Keratinocyte (primary cell): Measurements from ENCODE around the gene MINDY1. TPM values are rescaled to one million over a fixed set of nuclear protein-coding genes. Genes with fewer than 3 reads are reported as not detected.

Experiments used
- DNase-seq: peaks from one replicate; pipeline ENCODE4 v3.0.0-alpha.2; 2011; ENCODE audit warnings: low read depth, missing footprints, low spot score
- FAIRE-seq: peaks from 2 replicates; lab custom pipeline; 2011; peaks lifted over from hg19 to GRCh38; lab: Jason Lieb, UNC
- H2AFZ ChIP-seq: 2 replicates; pipeline ENCODE4 v1.6.0; 2012; ENCODE audit warnings: low read length, control low read depth, inconsistent platforms; ENCODE audit not compliant: control insufficient read depth
- H3K27ac ChIP-seq: 2 replicates; pipeline ENCODE4 v1.5.1; 2011; ENCODE audit warnings: low read length; ENCODE audit not compliant: control insufficient read depth, insufficient read depth
- H3K27me3 ChIP-seq: 3 replicates; pipeline ENCODE4 v1.6.0; 2011; ENCODE audit warnings: low read length; ENCODE audit not compliant: control insufficient read depth, insufficient read depth; ENCODE audit errors: extremely low read depth
- H3K36me3 ChIP-seq, 2 experiments: 2 replicates in 1 of 2; 3 replicates in 1 of 2; pipeline ENCODE4 v1.5.1; 2011; ENCODE audit warnings: low read length in 2 of 2, mild to moderate bottlenecking in 1 of 2; ENCODE audit not compliant: control insufficient read depth in 2 of 2, insufficient read depth in 2 of 2; ENCODE audit errors: extremely low read depth in 1 of 2
- H3K4me1 ChIP-seq: 3 replicates; pipeline ENCODE4 v1.5.1; 2011; ENCODE audit warnings: low read length; ENCODE audit not compliant: control insufficient read depth, insufficient read depth; ENCODE audit errors: extremely low read depth
- H3K4me2 ChIP-seq: 3 replicates; pipeline ENCODE4 v1.6.0; 2011; ENCODE audit warnings: low read depth, low read length; ENCODE audit not compliant: control insufficient read depth, insufficient read depth; ENCODE audit errors: extremely low read depth
- H3K4me3 ChIP-seq, 3 experiments: fragments of 200-600 bp in 1 of 3; sonication (generic) in 1 of 3; 2 replicates in 2 of 3; 3 replicates in 1 of 3; pipeline ENCODE4 v1.5.1; 2011 to 2016; ENCODE audit warnings: low read length in 3 of 3, mild to moderate bottlenecking in 3 of 3, control low read depth in 2 of 3, inconsistent platforms in 1 of 3, low read depth in 1 of 3, mixed read lengths in 1 of 3, mixed run types in 1 of 3, moderate library complexity in 1 of 3; ENCODE audit not compliant: control insufficient read depth in 2 of 3, insufficient read depth in 2 of 3; ENCODE audit errors: extremely low read depth in 1 of 3
- H3K79me2 ChIP-seq: 2 replicates; pipeline ENCODE4 v1.6.0; 2012; ENCODE audit warnings: low read length; ENCODE audit not compliant: control insufficient read depth, insufficient read depth
- H3K9ac ChIP-seq: 3 replicates; pipeline ENCODE4 v1.6.0; 2011; ENCODE audit warnings: low read length; ENCODE audit not compliant: control insufficient read depth, insufficient read depth; ENCODE audit errors: extremely low read depth
- H3K9me1 ChIP-seq: 3 replicates; pipeline ENCODE4 v1.6.0; 2011; ENCODE audit warnings: low read length; ENCODE audit not compliant: control insufficient read depth, insufficient read depth; ENCODE audit errors: extremely low read depth
- H3K9me3 ChIP-seq: 2 replicates; pipeline ENCODE4 v1.5.1; 2012; ENCODE audit warnings: low read depth, low read length; ENCODE audit not compliant: control insufficient read depth
- H4K20me1 ChIP-seq: 3 replicates; pipeline ENCODE4 v1.6.0; 2011; ENCODE audit warnings: low read length; ENCODE audit not compliant: control insufficient read depth, insufficient read depth; ENCODE audit errors: extremely low read depth
- EZH2 ChIP-seq: IDR thresholded peaks from one replicate; pipeline ENCODE4 v1.6.1; 2012; ENCODE audit warnings: inconsistent platforms, mild to moderate bottlenecking, low read length, moderate library complexity
- dilution Hi-C: fragments of 300-500 bp; cut with MboI; formaldehyde crosslinking; loops from one replicate; pipeline ENCODE4 v1.7.0; 2020; ENCODE audit warnings: low sequenced_read_pairs; ENCODE audit not compliant: extremely low pct_ligation_motif_present
- polyA plus RNA-seq, 5 experiments: library from polyadenylated mRNA; depleted of rRNA in 3 of 5; stranded (reverse) in 3 of 5; stranded (forward) in 1 of 5; unstranded in 1 of 5; fragments of >200 nt; gene quantifications; 1 replicate in 1 of 5; 2 replicates in 3 of 5; 3 replicates in 1 of 5; pipeline versions ENCODE4 v1.2.1 to v1.2.3, GENCODE V29; 2011 to 2012; ENCODE audit warnings: missing spikeins in 2 of 5, low read depth in 1 of 5, low replicate concordance in 1 of 5
- small RNA-seq, 3 experiments: library from RNA; depleted of rRNA; stranded (forward); fragments of <200 nt; gene quantifications; one replicate each; pipeline ENCODE3, GENCODE V24; 2012; ENCODE audit warnings: low read depth in 3 of 3, low replicate concordance in 1 of 3; ENCODE audit not compliant: insufficient read length in 3 of 3
- TF ChIP-seq, protein P1 (sequence below), 3 experiments: IDR thresholded peaks in 1 of 3; conservative IDR thresholded peaks in 1 of 3; optimal IDR thresholded peaks in 1 of 3; 2 replicates in 2 of 3; 3 replicates in 1 of 3; pipeline versions ENCODE3 to v1.5.1; 2011; ENCODE audit warnings: low read length in 3 of 3, mild to moderate bottlenecking in 3 of 3, moderate library complexity in 2 of 3, control low read depth in 1 of 3, inconsistent platforms in 1 of 3; ENCODE audit not compliant: insufficient read depth in 2 of 3; ENCODE audit errors: extremely low read depth in 1 of 3

Gene MINDY1
- polyA plus RNA-seq, 1 donor (not counting 4 experiments of a cell fraction or from before 2014, with no cell fraction given): 11.2 TPM

GRCh38 chr1:150954708-150955107 lies 52.0 kb downstream of the MINDY1 start:
- no peak for FAIRE-seq
- dilution Hi-C loops: no loop called here

More at GRCh38 chr1:150954708-150955107, 52.0 kb downstream of the MINDY1 start:
- Histone ChIP-seq H4K20me1 (no peaks in the 10 kb centered on the region), H3K36me3 (peaks cover 5 to 9% of the 10 kb centered on the region in 2 experiments), H3K9me3 (no peaks in the 10 kb centered on the region), H3K27ac (no peak overlapping the region), H3K79me2 (no peaks in the 10 kb centered on the region), H3K27me3 (no peaks in the 10 kb centered on the region), H3K4me1 (no peaks in the 10 kb centered on the region), H3K9ac (no peak overlapping the region), H3K4me2 (no peak overlapping the region), H2AFZ (no peak overlapping the region), H3K4me3 (no peak overlapping the region), H3K9me1 (no peaks in the 10 kb centered on the region)
- no peak for DNase-seq
- TF ChIP-seq, protein P1, sequence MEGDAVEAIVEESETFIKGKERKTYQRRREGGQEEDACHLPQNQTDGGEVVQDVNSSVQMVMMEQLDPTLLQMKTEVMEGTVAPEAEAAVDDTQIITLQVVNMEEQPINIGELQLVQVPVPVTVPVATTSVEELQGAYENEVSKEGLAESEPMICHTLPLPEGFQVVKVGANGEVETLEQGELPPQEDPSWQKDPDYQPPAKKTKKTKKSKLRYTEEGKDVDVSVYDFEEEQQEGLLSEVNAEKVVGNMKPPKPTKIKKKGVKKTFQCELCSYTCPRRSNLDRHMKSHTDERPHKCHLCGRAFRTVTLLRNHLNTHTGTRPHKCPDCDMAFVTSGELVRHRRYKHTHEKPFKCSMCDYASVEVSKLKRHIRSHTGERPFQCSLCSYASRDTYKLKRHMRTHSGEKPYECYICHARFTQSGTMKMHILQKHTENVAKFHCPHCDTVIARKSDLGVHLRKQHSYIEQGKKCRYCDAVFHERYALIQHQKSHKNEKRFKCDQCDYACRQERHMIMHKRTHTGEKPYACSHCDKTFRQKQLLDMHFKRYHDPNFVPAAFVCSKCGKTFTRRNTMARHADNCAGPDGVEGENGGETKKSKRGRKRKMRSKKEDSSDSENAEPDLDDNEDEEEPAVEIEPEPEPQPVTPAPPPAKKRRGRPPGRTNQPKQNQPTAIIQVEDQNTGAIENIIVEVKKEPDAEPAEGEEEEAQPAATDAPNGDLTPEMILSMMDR (optimal IDR thresholded peaks at IDR 0.05 in 1 of 3, IDR thresholded peaks at IDR 0.05 in 1 of 3, conservative IDR thresholded peaks at IDR 0.05 in 1 of 3; ENCODE audit: extremely low read depth in 1 of 3, insufficient read depth in 2 of 3, low read length in 3 of 3): no peak
- no peak for TF ChIP-seq EZH2

Small RNAs within 50 kb of the gene (small RNA-seq; reads per million reads assigned to genes)
- 0 to 1.8 (median 0.33) reads per million in 3 experiments for gene RNU6-884P

Other genes with a start within 250 kb of the MINDY1 start
- 1.4 to 1.8 TPM (median 1.7 TPM) in 3 replicates for gene CTSS, start 241.1 kb downstream of the MINDY1 start, polyA plus RNA-seq
- gene CTSK, start 198.6 kb downstream of the MINDY1 start, polyA plus RNA-seq: 20.0 to 71.7 TPM (median 40.5 TPM) in 3 replicates
- gene ARNT, start 130.3 kb downstream of the MINDY1 start, polyA plus RNA-seq: 17.8 to 22.1 TPM (median 19.6 TPM) in 3 replicates
- not detected in 3 replicates for gene CTXND2, start 119.8 kb downstream of the MINDY1 start, polyA plus RNA-seq
- 27.0 to 31.3 TPM (median 27.1 TPM) in 3 replicates for gene SETDB1, start 80.5 kb downstream of the MINDY1 start, polyA plus RNA-seq
- gene CERS2, start 32.1 kb downstream of the MINDY1 start, polyA plus RNA-seq: 75.0 to 172 TPM (median 121 TPM) in 3 replicates
- gene ANXA9, start 24.6 kb downstream of the MINDY1 start, polyA plus RNA-seq: 0.68 to 0.85 TPM (median 0.76 TPM) in 3 replicates
- gene PRUNE1, start 1.5 kb upstream of the MINDY1 start, polyA plus RNA-seq: 14.4 to 16.4 TPM (median 15.4 TPM) in 3 replicates
- 4.6 to 25.8 TPM (median 9.8 TPM) in 3 replicates for gene BNIPL, start 29.7 kb upstream of the MINDY1 start, polyA plus RNA-seq
- gene C1orf56, start 40.8 kb upstream of the MINDY1 start, polyA plus RNA-seq: 0.26 to 0.40 TPM (median 0.39 TPM) in 3 replicates
- 127 to 151 TPM (median 138 TPM) in 3 replicates for gene CDC42SE1, start 52.7 kb upstream of the MINDY1 start, polyA plus RNA-seq
- 8.8 to 16.4 TPM (median 10.8 TPM) in 3 replicates for gene MLLT11, start 53.5 kb upstream of the MINDY1 start, polyA plus RNA-seq
- gene GABPB2, start 63.9 kb upstream of the MINDY1 start, polyA plus RNA-seq: 11.5 to 13.3 TPM (median 11.8 TPM) in 3 replicates
- gene SEMA6C, start 139.7 kb upstream of the MINDY1 start, polyA plus RNA-seq: 0.43 to 1.9 TPM (median 0.93 TPM) in 3 replicates
- gene TNFAIP8L2, start 149.7 kb upstream of the MINDY1 start, polyA plus RNA-seq: not detected in 3 replicates
- gene LYSMD1, start 159.0 kb upstream of the MINDY1 start, polyA plus RNA-seq: 3.6 to 5.6 TPM (median 4.4 TPM) in 3 replicates
- gene SCNM1, start 159.2 kb upstream of the MINDY1 start, polyA plus RNA-seq: 11.0 to 34.4 TPM (median 26.2 TPM) in 3 replicates
- gene TMOD4, start 169.1 kb upstream of the MINDY1 start, polyA plus RNA-seq: 0.18 to 0.42 TPM (median 0.34 TPM) in 3 replicates
- 41.6 to 69.9 TPM (median 47.5 TPM) in 3 replicates for gene VPS72, start 183.3 kb upstream of the MINDY1 start, polyA plus RNA-seq
- 98.6 to 148 TPM (median 124 TPM) in 3 replicates for gene PIP5K1A, start 191.7 kb upstream of the MINDY1 start, polyA plus RNA-seq
- gene PSMD4, start 247.8 kb upstream of the MINDY1 start, polyA plus RNA-seq: 195 to 223 TPM (median 219 TPM) in 3 replicates